Measurements from ENCODE around the gene RPS6KB2.
"Not testable (repeated sequence)": the region's sequence is repeated elsewhere in the genome, so short reads cannot be mapped to it uniquely, and the experiment has no call there.

The RPS6KB2 gene

DNA sequence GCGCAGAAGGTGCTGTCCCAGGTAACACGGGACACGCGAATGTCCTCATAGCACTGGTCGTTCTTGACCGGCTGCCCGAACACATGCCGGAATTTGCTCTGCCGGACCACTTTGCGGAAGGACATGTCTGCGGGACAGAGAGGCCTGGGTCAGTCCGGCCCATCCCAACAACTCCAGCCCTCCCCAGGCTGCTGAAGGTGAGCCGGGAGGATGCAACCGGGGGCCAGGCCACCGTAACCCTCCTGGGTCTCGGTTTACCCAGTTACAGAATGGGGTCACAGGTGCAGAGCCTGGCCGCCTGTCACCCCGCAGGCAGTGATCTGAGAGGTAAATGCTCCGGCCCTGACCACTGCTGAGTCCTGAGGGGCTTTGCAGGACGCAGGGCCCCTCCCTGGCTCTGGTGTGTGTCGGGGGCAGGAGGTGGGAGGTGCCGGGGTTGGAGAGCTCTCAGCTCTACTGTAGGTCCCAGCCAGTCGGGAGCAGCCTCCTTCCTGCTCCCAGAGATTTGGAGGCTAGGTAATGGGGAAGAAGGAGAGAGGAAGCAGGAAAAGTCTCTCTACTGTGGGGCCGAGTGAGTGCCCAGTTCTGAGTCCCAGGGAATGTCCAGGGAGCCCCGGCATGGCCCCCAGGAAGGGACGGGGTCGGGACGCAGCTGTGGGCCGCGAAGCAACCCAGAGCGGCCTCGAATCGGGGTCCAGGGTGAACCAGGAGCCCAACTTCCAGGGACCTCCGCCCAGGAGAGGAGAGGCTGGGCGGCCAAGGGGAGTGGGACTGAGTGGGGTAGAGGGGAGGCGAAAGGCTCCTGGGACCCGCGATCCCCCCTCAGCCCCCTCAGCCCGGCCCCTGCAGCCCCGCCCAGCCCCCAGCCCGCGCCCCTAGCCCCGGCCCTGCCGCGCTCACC is 14.5 kb downstream of the RPS6KB2 start:
- DNase-seq (ENCODE audit: low read depth in 2 of 2) = no peak

DNA sequence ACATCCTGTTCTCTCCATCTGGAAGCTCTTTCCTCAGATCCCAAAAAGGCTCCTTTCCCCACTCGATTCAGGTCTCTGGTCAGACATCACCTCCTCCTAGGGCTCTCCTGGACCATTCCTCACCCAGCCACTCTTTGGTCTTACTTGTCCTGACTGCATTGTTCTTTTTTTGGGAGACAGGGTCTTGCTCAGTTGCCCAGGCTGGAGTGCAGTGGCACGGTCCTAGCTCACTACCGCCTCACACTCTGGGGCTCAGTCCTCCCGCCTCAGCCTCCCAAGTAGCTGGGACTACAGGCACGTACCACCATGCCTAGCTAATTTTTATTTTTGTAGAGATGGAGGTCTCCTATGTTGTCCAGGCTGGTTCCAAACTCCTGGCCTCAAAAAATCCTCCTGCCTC is 17.2 kb downstream of the RPS6KB2 start:
- no peak for DNase-seq (ENCODE audit: low read depth in 2 of 2)

DNA sequence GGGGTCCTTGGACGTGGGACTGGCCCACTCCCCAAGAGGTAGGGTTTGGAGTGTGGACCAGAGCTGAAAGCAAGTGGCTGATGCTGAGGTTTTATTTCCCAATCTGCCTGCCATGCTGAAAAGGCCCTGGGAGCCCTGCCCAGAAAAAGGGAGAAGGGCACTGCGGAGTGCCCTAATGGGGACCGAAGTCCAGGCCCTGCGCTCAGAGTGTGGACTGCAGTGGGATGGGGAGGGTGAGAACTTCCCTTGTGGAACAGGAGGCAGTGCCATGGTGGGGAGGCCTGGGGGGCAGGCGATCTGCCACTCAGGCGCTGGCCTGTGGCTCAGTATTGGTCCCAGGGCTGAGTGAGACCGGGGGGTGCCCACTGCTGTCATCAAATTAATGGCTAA is 19.9 kb downstream of the RPS6KB2 start:
- DNase-seq (ENCODE audit: low read depth in 2 of 2) = no peak

DNA sequence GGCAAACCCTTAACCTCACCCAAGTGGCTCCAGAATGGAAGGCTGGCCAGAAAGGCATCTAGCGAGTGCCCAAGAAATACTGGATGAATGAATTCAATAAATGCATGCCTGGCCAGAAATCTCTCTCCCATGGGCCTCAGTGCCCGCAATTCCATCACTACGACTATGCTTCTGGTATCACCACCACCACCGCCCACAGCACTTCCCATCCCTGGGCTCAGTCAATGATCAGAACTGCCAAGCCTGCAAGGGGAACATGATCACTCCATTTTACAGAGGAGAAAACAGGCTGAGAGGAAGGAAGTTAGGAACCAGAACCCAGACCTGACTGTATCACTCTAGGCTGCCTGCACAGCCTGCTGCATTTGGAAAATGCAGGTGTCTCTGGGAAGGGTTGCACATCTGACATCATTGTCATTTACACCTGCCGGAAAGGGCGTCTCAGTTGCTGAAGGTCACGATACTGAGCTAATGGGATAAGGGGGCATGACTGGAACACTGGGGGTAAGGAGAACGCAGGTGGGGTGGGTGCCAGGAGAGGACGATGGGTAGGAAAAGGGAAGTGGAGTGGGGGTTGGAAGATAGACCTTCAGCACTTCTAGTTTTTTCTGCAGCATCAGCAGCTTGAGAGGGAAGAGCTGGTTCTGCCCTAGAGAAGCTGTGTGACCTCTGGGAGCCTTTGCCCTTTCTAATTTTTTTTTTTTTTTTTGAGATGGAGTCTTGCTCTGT is 21.0 kb downstream of the RPS6KB2 start:
- no peak for DNase-seq (ENCODE audit: low read depth in 2 of 2)

DNA sequence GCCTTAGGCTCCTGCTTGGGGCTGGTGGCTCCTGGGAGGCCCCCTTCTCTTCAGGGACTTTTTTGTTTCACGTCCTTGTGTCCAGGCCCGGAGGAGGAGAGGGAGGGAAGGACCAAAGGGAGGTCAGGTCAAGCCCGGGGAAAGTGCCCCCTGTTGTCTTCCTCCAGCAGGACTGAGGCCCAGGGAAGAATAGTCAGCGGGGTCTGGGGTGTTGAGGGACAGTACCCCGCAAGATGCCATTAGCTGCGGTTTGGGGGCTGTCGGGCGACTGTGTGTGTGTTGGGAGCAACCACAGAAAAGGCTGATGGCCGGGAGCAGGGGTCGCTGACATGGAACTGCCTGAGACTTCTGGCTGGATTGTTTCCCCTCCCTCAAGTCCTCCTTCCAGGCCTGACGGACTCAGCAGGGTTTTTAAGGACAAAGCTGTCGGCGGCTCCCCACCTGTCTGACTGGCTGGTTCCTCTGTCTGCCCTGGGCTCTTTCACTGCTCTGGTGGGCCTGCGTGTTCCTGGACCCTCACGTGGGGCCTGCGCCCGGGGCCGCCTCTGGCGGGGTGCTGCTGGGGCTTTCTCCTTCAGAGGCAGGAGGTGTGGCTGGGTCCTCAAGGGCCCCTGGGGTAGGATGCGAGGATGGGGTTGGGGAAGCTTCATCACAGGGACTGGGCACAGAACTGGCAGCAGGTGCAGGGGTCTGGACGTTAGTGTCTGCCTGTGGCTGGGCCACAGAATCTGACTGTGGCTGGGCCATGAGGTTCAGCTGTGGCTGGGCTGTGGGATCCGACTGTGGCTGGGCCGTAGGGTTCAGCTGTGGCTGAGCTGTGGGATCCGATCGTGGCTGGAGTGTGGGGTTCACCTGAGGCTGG is 22.7 kb downstream of the RPS6KB2 start:
- DNase-seq (ENCODE audit: low read depth in 2 of 2) = no peak

DNA sequence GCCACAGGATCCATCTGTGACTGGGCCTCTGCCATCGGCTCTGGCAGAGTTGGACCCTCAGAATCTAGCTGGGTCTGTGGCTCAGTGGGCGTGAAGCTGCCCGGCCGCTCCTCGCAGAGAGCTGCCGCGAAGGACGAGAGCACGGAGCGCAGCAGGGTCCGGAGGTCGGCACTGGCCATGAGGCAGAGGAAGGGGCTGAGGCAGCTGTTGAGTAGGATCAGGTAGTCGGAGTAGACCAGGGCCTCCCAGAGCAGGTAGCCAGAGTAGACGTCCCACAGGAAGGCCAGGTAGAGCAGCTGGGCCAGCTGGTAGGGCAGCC is 23.3 kb downstream of the RPS6KB2 start:
- no peak for DNase-seq (ENCODE audit: low read depth in 2 of 2)

DNA sequence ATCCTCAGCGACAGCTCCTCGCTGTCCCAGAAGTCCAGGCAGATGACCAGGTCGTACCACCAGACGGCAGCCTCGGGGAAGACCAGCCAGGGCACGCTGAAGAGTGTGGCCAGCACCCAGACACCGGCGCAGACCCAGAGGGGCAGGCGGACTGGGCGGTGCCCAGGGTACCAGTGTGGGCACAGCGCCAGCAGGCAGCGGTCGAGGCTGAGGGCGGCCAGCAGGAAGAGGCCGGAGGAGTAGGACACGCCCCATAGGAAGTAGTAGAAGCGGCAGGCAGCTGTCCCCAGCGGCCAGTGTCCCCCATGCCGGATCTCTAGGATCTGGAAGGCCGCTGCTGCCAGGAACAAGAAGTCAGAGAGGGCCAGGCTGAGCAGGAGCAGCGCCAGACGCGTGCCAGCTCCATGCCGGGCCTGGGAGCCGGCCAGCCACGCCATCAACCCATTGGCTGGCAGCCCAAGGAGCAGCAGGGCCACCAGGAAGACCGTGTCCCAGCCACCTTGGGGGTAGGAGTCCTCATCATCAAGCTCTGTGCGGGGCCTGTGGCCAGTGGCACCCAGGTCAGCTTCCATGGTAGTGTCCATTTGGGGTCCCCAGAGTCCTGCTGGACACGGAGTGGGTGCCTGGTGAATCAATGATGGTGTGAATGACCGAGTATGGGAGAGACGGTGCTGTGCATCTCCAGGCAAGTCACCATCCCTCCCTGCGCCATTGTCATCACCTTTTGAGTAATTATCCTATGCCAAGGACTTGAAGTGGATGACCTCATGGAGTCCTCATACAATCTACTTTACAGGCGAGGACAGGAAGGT is 24.1 kb downstream of the RPS6KB2 start, which contains the start of gene GPR152:
TSS of gene GPR152 (minus strand) at position 589 of the 812 bp plus-strand sequence. CDS start at position 584, 5 bp downstream.
- DNase-seq (ENCODE audit: low read depth in 2 of 2) = no peak

DNA sequence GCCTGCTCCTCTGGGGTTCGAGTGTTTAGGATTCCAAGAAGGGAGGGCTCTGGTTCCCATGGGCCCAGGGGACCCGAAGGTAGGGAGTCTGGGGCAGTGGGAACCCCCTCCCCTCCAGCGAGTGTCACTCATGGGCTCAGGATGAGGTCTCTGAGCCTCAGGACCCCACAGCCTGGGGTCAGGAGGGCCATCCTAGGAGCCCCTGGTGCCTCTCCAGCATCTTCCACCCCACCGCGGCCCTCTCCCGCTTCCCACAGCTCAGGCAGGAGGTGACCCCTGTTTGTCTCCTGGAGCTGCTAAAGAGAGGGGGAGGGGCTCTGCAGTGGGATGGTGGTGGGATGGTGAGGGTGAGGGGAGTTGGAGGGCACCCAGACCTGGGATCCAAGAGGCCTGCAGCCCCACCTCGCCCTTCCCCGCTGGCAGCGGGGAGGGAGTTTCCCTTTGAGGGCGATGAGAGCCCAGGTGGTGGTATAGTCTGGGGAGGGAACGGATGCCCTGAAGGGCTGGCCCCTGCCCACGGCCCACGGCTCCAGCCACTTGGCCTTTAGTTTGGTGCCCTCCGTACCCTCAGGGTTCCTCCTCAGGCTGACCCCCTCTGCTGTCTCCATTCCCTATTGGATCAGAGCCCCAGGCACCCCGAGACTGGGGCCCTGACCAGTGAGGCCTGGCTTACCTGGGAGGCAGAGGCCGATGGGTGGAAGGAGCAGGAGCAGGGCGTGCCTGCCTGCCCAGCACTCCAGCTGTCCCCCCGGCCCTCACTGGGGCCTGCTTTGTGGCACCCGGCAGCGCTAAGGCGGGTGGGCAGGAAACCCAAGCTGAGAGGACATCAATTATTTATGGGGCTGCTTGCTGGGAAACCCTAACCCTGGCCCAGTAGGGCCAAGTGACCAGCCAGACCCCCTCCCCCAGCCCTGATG is 25.8 kb downstream of the RPS6KB2 start:
- DNase-seq (ENCODE audit: low read depth in 2 of 2) = no peak

DNA sequence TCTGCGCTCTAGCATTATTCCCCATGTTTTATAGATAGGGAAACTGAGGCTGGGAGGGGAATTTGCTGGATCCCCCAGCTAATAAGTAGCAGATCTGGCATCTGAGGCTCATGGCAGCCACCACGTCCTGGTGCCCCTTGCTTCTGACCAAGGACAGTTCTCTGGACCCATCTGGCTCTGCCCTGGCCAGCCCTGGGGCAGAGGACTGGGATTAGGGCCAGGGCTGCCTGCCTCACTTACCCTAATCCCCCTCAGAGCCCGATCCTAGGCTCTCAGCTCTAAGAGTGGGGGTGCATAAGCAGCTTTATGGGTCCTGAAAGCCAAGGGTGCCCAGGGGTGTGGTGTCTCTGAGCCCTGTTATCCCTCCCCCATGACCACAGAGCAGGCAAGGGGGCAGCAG is 26.8 kb downstream of the RPS6KB2 start, which contains the start of gene CABP4:
TSS of gene CABP4 (plus strand) at position 301 of the 400 bp plus-strand sequence. CDS start at position 371, 70 bp downstream.
- no peak for DNase-seq (ENCODE audit: low read depth in 2 of 2)

DNA sequence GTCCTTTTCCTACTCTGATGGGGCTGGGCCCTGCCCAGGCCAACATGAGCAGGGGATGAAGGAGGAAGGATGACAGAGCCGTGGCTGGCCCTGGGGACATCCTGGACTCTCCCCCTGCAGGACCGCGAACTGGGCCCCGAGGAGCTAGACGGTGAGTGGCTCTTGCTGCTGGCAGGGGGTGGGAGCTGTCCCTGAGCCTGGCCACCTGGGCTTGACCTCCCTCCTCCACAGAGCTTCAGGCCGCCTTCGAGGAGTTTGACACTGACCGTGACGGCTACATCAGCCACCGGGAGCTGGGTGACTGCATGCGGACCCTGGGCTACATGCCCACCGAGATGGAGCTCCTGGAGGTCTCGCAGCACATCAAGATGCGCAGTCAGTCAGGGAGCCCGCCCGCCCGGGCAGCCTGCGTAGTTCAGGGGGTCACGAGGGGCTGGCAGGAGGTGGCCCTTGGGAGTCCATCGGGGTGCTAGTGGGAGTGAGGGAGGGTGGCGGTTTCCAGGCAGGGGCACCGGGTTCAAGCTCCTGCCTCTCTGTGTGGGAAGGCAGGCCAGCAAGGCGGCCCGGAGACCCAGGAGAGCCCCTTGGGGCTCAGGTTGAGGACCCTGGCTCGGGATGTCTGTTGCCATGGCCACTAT is 27.9 kb downstream of the RPS6KB2 start:
- DNase-seq (ENCODE audit: low read depth in 2 of 2) = no peak

DNA sequence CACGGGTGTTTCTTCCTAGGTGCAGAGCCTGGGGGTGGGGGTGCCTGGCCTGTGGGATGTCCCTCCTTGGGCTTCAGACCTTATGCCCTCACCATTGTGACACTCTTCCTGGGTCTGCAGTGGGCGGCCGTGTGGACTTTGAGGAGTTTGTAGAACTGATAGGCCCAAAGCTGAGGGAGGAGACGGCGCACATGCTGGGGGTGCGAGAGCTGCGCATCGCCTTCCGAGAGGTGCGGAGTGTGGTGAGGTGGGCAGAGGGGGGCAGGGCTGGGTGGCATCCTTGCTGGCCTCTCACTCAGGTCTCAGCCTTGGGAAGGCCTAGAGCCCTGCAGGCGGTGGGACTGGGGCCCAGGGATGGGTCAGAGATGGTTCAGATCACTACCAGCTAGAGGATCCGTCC is 29.2 kb downstream of the RPS6KB2 start:
- DNase-seq (ENCODE audit: low read depth in 2 of 2) = no peak

DNA sequence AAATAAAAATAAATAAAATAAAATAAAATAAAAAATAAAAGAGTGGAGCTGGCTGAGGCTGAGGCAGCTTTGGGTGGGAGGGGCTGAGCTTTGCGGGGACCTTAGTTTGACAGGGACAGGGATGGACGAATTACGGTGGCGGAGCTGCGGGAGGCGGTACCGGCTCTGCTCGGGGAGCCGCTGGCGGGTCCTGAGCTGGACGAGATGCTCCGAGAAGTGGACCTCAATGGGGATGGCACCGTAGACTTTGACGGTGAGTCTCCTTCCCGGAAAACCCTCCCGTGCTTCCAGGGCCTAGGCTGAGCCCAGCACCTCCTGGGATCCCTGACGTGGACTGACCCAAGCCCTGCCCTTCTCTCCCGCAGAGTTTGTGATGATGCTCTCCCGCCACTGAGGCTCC is 30.0 kb downstream of the RPS6KB2 start:
- DNase-seq (ENCODE audit: low read depth in 2 of 2) = no peak

DNA sequence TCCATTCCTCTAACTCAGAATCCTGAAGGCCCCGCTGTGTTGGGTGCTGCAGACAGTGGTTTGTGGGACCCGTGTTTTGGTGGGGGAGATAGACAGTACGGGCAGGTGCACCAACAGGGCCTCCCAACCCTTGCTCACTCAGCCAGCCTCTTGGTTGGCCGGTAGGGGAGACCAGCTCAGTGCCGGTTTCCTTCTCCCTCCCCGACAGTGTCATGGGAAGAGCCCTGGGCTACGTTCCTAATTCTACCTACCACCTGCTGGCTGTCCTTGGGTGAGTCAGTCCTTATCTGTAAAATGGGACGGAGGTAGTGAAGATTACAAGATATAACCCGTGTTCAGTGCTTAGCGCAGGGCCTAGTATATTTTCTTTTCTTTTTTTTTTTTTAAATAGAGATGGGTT is 34.9 kb downstream of the RPS6KB2 start:
- no peak for DNase-seq (ENCODE audit: low read depth in 2 of 2)

DNA sequence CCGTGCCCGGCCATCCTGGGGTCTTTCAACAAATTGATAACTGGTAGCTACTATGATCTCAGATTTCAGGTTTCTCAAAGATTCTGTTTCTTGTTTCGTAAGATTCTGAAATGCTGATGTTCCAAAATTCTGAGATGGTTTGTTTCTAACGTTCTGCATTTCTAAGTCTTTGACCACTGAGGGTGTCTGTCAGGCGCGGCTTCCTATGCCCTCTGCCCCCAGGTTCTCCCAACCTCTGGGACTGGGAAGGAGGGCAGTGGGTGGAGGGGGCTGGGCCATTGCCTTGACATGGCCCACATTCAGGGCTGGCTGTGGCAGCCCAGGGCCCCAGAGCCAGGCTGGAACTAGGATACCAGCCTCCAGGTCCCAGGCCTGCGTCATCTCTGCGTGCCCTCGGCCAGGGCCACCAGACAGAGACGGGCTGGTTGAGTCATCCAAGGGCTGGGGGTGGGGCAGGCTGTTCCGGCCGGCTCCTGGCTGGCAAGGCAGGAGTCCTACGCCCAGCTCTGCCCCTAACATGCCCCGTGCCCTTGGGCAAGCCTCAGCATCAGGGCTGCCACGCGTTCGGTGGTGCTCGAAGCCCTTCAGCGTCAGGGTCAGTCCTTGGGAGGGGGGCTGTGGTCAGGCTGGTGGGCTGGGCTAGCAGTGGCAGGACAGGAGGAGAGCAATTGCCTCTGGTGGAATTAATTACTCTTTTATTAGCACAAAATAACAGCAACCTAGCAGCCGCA is 35.6 kb downstream of the RPS6KB2 start:
- no peak for DNase-seq (ENCODE audit: low read depth in 2 of 2)

DNA sequence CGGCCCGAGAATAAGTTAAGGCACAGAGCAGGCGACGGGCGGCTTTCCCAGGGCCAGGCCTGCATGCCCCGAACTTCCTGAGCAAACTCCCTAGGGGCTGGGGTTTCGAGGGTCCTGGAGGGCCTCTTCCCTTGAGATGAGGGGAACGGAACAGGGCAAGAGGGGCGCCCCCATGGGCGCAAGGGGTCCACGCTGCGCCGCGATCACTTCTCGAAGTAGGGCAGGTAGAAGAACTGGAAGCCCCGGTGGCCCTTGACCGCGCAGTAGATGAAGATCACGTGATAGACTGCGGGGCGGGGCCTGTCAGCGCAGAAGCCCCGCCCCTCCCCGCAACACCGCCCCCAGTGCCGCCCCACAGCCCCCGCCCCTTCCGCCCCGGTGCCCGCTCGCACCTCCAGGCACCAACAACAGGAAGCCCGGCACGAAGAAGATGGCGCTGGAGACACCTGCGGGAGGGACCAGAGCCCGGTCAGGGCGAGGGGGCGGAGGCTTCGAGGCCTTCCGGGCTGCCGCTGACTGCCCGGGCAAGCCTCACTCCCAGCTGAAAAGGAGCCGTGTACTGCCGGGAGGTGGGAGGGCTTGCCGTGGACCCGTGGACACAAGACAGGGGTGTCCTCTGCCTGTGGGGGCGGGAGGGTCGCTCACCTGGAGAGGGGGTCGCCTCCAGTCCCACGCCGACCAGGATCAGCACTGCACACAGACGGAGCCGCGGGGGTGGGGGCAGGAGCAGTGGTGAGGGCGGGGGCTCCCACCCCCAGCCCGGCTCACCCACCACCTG is 36.3 kb downstream of the RPS6KB2 start:
- DNase-seq (ENCODE audit: low read depth in 2 of 2) = peak; percentile 76 to 78

DNA sequence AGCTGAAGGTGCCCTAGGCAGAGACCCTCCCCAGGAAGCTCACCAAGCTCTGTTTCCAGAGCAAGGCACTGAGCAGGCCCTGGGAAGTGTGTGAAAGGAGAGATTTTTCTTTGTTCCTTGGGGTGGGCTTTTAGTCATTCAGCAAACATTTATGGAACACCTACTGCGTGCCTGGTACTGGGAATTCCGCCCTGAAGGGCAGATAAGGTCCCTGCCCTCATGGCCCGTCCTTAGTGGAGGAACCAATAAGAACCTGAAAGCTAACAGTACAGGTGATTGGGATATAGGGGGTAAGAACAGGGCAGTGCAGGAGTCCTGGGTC is 36.9 kb downstream of the RPS6KB2 start:
- DNase-seq (ENCODE audit: low read depth in 2 of 2) = no peak

DNA sequence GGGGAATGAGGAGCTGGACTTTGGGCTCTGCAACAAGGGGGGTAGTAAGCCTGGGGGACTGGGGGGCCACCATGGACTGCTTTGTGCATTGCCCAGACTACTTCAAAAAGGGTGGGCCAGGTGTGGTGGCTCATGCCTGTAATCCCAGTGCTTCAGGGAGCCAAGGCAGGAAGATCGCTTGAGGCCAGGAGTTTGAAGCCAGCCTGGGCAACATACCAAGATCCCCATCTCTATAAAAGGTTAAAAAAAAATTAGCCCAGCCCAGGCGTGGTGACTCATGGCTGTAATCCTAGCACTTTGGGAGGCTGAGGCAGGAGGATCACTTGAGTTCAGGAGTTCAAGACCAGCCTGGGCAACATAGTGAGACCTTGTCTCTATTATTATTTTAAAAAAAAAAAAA is 37.2 kb downstream of the RPS6KB2 start:
- not testable (repeated sequence) for DNase-seq (ENCODE audit: low read depth in 2 of 2)

DNA sequence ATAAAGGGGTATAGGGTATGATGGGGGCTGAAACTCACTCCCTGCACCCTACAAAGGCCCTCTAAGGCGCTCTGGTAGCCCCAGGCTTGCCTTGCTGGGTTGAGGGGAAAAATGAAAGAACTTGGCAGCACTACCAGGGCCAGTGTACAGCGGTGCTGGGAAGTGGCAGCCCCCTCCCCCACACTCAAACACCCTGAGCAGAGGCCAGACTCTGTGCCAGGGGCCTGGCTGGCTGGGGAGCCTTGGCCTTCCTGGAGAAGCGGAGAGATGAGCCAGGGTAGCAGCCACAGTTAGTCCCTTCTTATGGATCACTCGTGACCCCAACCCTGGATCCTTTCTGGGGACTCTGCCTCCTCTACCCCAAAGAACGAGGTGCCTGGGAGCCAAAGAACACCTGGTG is 38.1 kb downstream of the RPS6KB2 start:
- no peak for DNase-seq (ENCODE audit: low read depth in 2 of 2)

Measured in stimulated activated CD8-positive, alpha-beta memory T cell treated with anti-CD3 and anti-CD28 coated beads, Interleukin-15, amount 100 ng/mL, for 4 hours (primary cell).